ENCODE results near the gene HS3ST3A1.

Gene HS3ST3A1

GRCh38 chr17:13538841-13539411 is 62.8 kb downstream of the HS3ST3A1 start:
- no peaks in the 10 kb centered on the region for H3K4me1 ChIP-seq (ENCODE audit: control insufficient read depth, low read length)
- H3K4me3 ChIP-seq (ENCODE audit: low read length) = no peak overlapping the region
- H3K4me2 ChIP-seq (ENCODE audit: low read length) = no peak overlapping the region
- TF ChIP-seq CTCF (IDR thresholded peaks at IDR 0.05; ENCODE audit: low read depth, low read length, poor library complexity, severe bottlenecking) (no peak), EZH2phosphoT487 (IDR thresholded peaks at IDR 0.05; ENCODE audit: borderline replicate concordance, low read length) (no peak)
- no peaks in the 10 kb centered on the region for H3F3A ChIP-seq (ENCODE audit: control insufficient read depth, insufficient read depth)
- peaks cover 1% of the 10 kb centered on the region; the same call in 1 of the 2 replicates for H3K9me3 ChIP-seq (ENCODE audit: control insufficient read depth, insufficient read depth, low read length)
- H4K20me1 ChIP-seq (ENCODE audit: control insufficient read depth, insufficient read depth, low read depth, low read length) = no peaks in the 10 kb centered on the region
- no peaks in the 10 kb centered on the region for H3K36me3 ChIP-seq (ENCODE audit: control insufficient read depth, low read length)
- H3K27ac ChIP-seq (ENCODE audit: low read depth, low read length) = no peak overlapping the region
- H3K9me2 ChIP-seq (replicated peaks; ENCODE audit: control insufficient read depth, low read length) = no peaks in the 10 kb centered on the region
- no peaks in the 10 kb centered on the region for H3K27me3 ChIP-seq (ENCODE audit: control insufficient read depth, low read length)
- no peaks in the 10 kb centered on the region for H3K79me2 ChIP-seq (ENCODE audit: control insufficient read depth, low read length)

- Histone ChIP-seq H3K4me1 (ENCODE audit: control insufficient read depth, low read length) (no peaks in the 10 kb centered on the region), H4K20me1 (ENCODE audit: control insufficient read depth, insufficient read depth, low read depth, low read length) (no peaks in the 10 kb centered on the region), H3K4me3 (ENCODE audit: low read length) (no peak overlapping the region), H3K79me2 (ENCODE audit: control insufficient read depth, low read length) (no peaks in the 10 kb centered on the region), H3K9me3 (ENCODE audit: control insufficient read depth, insufficient read depth, low read length) (peaks cover 3% of the 10 kb centered on the region; the same call in 1 of the 2 replicates), H3F3A (ENCODE audit: control insufficient read depth, insufficient read depth) (no peaks in the 10 kb centered on the region), H3K4me2 (ENCODE audit: low read length) (no peak overlapping the region), H3K36me3 (ENCODE audit: control insufficient read depth, low read length) (no peaks in the 10 kb centered on the region), H3K27me3 (ENCODE audit: control insufficient read depth, low read length) (no peaks in the 10 kb centered on the region), H3K9me2 (replicated peaks; ENCODE audit: control insufficient read depth, low read length) (no peaks in the 10 kb centered on the region), H3K27ac (ENCODE audit: low read depth, low read length) (no peak overlapping the region)
- TF ChIP-seq EZH2phosphoT487 (IDR thresholded peaks at IDR 0.05; ENCODE audit: borderline replicate concordance, low read length) (no peak), CTCF (IDR thresholded peaks at IDR 0.05; ENCODE audit: low read depth, low read length, poor library complexity, severe bottlenecking) (no peak)
These were observed 63.7 kb downstream of the HS3ST3A1 start for GRCh38 chr17:13537871-13538643.

- H3F3A ChIP-seq (ENCODE audit: control insufficient read depth, insufficient read depth) = no peaks in the 10 kb centered on the region
- H3K4me3 ChIP-seq (ENCODE audit: low read length) = no peak overlapping the region
- H3K27me3 ChIP-seq (ENCODE audit: control insufficient read depth, low read length) = no peaks in the 10 kb centered on the region
- no peak overlapping the region for H3K27ac ChIP-seq (ENCODE audit: low read depth, low read length)
- H3K9me3 ChIP-seq (ENCODE audit: control insufficient read depth, insufficient read depth, low read length) = peaks cover 3% of the 10 kb centered on the region; the same call in 1 of the 2 replicates
- H3K36me3 ChIP-seq (ENCODE audit: control insufficient read depth, low read length) = no peaks in the 10 kb centered on the region
- no peak overlapping the region for H3K4me2 ChIP-seq (ENCODE audit: low read length)
- no peaks in the 10 kb centered on the region for H3K9me2 ChIP-seq (replicated peaks; ENCODE audit: control insufficient read depth, low read length)
- H3K79me2 ChIP-seq (ENCODE audit: control insufficient read depth, low read length) = no peaks in the 10 kb centered on the region
- H3K4me1 ChIP-seq (ENCODE audit: control insufficient read depth, low read length) = no peaks in the 10 kb centered on the region
- TF ChIP-seq EZH2phosphoT487 (IDR thresholded peaks at IDR 0.05; ENCODE audit: borderline replicate concordance, low read length) = no peak
- TF ChIP-seq CTCF (IDR thresholded peaks at IDR 0.05; ENCODE audit: low read depth, low read length, poor library complexity, severe bottlenecking) = no peak
- no peaks in the 10 kb centered on the region for H4K20me1 ChIP-seq (ENCODE audit: control insufficient read depth, insufficient read depth, low read depth, low read length)
These were observed 64.5 kb downstream of the HS3ST3A1 start for GRCh38 chr17:13537167-13537731.

Data from DOHH2 (cell line).